Ecto neural progenitor cell (in vitro differentiated cells): ENCODE data around the gene SMYD3.
"Not testable (repeated sequence)": the region's sequence is repeated elsewhere in the genome, so short reads cannot be mapped to it uniquely, and the experiment has no call there.

Experiments
- DNase-seq: peaks from one replicate; pipeline ENCODE4 v3.0.0-alpha.2; 2018; ENCODE audit warnings: low spot score

SMYD3 gene

GRCh38 chr1:246416261-246416660, 90.8 kb downstream of the SMYD3 start:
- no peak for DNase-seq

DNA sequence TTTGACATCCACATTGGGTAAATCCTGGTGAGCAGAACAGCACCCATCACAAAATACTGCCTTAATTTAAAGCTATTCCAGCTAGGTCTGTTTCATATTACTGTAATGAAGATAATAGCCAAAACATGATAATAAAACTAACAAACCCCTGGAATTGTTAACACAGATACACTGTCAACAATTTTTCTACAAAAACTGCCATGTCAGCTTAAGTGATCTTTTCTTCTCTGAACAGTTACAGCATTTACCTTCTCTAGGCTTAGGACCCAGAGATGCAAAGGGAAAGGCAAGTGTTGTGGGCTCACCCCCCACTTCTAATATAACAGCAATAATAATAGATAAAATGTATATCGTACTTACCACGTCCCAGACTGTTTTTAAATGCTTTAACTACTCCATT, 92.1 kb downstream of the SMYD3 start:
- DNase-seq: no peak

GRCh38 chr1:246413430-246413829, 93.6 kb downstream of the SMYD3 start:
- DNase-seq: no peak

DNA sequence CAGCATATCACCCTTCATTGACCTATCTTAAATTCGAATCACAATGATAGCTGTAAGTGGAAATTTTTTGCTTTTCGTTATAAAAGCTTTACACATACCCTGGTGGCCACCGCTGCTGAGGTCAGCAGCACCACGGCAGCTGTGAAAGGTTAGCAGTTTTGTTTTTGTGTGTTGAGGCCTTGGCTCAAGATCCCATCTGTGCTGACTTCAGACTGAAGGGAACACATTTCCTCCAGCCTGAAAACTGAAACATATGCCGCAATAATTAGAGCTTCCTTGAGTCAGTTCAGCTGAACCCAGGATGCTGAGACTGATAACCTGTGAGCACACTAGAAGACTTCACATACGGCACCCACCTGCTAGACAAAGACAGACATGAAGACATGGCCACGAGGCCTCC, 103.0 kb downstream of the SMYD3 start:
- no peak for DNase-seq

- DNase-seq: no peak
Measured at GRCh38 chr1:246398126-246398813, 108.8 kb downstream of the SMYD3 start.

- no peak for DNase-seq
Measured at GRCh38 chr1:246397046-246397445, 110.0 kb downstream of the SMYD3 start.

DNA sequence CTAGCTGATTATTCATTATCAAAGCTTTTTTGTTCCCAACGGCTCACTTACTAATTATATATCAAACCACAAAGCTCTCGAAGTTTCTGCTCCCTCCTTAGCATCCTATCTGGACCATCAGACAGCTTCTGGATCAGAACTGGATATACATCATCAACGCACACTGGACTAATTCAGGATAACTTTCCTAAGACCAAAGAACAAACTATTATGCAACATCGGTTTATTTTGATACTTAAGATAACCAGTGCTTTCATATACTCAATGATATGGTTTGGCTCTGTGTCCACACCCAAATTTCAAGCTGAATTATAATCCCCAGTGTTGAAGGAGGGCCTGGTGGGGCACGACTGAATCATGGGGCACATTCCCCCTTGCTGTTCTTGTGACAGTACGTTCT, 110.8 kb downstream of the SMYD3 start:
- DNase-seq: no peak

- no peak for DNase-seq
Measured at GRCh38 chr1:246394121-246394520, 113.0 kb downstream of the SMYD3 start.

DNA sequence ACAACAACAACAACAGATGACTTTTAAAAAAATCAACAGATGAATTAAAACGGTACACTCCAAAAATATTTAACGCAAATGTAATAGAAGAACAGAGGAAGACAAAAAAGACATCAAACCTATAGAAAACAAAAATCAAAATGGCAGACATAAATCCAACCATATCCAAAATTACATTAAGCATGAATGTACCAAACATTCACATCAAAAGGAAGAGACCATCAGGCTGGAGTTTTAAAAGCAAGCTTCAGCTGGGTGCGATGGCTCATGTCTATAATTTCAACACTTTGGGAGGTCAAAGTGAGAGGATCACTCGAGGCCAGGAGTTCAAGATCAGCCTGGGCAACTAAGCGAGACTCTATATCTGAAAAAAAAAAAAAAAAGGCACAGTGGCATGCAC, 116.2 kb downstream of the SMYD3 start:
- DNase-seq: no peak

DNA sequence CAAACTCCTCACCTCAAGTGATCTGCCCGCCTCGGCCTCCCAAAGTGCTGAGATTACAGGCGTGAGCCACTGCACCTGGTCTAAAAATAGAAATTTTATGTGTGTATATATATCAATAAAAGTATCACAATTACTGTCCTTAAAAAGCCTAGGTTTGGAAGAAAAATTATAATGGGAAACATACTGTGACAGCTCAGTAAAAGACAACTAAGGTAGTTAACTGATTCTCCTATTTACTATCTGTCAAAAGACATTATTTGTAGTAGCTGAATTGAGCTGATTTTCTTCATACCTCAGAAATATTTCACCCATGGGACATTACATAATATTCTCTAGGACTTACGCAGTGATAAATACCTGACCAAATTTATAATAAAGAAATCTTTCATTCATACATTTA, 122.5 kb downstream of the SMYD3 start:
- DNase-seq: no peak

- no peak for DNase-seq
Measured at GRCh38 chr1:246383791-246384190, 123.3 kb downstream of the SMYD3 start.

GRCh38 chr1:246383239-246383589, 123.9 kb downstream of the SMYD3 start:
- no peak for DNase-seq

DNA sequence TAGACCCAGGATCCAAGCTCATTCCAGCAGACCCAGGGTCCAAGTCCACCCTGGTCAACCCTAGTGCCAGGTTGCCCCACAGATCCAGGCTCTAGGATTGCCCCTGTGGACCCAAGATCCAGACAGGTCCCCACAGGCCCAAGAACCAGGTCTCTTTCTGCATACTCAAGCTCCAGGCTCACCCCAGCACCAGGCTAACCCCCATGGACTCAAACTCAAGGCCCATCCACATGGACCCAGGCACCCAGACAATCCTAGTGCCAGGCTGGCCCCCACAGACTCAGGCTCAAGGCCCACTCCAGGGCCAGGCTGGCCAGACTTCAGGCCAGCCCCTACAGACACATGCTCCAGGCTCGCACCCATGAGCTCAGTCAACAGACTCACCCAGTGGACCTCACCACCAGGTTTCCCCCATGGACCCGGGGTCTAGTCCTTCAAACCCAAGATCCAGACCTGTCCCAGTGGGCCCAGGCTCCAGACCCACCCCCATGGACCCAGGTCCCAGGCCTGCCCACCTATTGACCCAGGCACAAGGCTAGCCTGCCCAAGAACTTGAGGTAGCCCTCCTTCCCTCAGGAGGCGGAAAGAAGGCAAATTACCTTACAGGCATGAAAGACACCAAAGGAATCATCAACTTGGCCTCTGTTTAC, 124.4 kb downstream of the SMYD3 start:
- DNase-seq: no peak

DNA sequence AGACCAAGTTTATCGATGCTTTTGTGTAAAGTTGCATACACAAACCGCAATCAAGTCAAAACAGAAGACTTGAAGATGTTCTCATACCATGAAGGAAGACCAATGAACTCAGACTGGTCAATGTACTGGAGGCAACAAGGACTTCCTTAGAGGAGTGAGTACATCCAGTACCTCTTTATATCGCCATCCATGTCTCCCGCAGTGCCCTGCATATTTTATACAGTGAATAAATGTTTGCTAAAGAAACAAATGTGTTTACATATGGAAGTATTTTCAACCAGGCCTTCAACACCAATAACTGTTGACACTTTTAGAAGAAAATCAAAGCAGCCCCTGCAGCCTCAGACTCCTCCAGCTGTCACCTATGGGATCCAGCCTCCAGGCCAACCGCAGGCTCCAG, 125.6 kb downstream of the SMYD3 start:
- no peak for DNase-seq

DNA sequence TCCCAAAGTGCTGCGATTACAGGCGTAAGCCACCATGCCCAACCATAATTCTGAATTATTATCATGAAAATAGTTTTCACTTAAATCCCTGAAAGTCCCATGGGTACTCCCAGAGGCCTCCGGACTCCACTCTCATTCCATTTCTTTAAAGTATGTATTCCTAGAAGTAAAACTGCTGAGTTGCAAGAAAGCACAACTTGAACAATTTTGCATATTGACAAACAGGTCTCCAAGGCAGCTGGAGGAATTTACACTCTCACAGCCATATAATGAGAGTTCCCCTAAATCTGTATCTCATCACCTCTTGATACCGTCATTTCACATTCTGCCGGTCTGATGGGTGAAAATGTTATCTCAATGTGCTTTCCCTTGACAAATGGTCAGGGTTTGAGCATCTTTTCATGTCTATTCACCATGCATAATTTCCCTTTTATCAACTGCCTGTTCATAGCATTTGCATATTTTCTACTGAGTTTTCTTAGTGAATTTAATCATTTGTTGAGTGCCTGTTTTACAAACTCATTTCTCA, 129.4 kb downstream of the SMYD3 start:
- DNase-seq: no peak

GRCh38 chr1:246373828-246374569, 133.1 kb downstream of the SMYD3 start:
- DNase-seq: no peak

- DNase-seq: no peak
Measured at GRCh38 chr1:246372559-246372958, 134.5 kb downstream of the SMYD3 start.

DNA sequence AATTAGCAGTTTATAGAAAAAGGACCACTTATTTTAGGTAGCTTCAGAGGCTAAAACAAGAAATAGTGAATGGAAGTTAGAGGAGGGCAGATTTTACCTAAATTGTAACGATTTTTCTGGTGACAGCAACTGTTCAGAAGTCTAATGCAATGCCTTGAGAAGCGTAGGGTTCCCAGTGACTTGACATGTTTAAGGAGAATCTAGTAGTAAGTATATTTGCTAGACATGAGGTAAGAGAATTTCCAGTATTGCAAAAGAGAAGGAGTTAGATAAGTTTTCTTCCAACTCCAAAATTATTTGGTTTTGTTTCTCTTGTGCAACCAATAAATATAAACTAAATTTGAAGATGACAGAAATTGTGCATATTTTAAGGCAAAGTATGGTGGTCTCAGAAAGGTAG, 140.0 kb downstream of the SMYD3 start:
- DNase-seq: no peak

DNA sequence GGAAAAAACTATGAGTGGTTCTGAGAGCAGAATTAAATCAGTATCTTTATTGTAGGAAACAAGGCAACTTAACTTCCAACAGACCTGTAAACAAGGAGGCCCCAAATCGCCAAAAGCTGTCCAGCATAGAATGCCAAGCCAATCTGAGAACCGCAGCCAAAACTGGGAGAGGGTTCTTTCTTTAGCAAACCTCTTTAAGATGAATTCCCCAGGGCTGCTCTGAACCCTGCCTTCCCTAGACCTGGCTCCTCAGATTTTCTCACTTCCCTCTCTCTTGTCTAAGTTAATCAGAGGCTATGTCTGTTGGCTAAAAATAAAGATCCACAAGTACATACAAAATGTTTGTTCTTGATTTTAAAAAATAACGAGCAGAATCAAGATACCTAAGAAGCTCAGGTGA, 141.4 kb downstream of the SMYD3 start:
- no peak for DNase-seq

DNA sequence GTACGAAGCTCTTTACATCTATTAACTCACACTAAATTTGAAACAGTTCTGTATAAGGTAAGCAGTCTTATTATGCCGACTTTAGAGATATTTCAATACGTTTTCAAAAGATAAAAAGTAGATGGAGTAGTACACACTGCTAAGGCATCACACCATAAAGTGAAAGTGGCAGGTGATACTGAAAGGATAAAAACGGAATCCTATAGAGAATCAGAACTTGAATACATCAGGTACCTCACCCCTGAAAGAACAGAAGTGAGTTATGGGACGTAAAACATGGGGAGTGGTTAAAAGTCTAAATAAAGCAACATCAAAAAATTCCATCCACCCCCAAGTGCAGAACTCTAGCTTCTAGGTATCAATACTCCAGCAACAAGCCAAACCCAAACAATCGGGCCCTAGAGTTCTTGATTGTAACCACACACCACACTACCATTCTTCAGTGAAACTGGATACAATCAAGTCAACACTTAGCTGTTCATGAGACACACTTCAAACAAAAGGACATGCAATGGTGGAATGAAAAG, 142.6 kb downstream of the SMYD3 start:
- no peak for DNase-seq

DNA sequence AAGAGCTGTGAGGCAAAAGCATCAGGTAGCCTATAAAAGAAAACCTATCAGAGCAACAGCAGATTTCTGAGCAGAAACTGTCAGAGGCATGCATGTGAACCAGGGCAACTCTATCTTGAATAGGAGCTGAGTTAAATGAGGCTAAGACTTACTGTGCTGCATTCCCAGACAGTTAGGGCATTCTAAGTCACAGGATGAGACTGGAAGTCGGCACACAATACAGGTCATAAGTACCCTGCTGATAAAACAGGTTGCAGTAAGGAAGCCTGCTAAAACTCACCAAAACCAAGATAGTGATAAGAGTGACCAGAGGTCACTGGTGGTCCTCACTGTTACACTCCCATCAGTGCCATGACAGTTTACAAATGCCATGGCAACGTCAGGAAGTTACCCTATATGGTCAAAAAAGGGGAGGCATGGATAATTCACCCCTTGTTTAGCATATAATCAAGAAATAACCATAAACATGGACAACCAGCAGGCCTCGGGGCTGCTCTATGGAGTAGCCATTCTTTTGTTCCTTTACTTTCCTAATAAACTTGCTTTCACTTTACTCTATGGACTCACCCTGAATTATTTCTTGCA, 150.0 kb downstream of the SMYD3 start:
- not testable (repeated sequence) for DNase-seq

DNA sequence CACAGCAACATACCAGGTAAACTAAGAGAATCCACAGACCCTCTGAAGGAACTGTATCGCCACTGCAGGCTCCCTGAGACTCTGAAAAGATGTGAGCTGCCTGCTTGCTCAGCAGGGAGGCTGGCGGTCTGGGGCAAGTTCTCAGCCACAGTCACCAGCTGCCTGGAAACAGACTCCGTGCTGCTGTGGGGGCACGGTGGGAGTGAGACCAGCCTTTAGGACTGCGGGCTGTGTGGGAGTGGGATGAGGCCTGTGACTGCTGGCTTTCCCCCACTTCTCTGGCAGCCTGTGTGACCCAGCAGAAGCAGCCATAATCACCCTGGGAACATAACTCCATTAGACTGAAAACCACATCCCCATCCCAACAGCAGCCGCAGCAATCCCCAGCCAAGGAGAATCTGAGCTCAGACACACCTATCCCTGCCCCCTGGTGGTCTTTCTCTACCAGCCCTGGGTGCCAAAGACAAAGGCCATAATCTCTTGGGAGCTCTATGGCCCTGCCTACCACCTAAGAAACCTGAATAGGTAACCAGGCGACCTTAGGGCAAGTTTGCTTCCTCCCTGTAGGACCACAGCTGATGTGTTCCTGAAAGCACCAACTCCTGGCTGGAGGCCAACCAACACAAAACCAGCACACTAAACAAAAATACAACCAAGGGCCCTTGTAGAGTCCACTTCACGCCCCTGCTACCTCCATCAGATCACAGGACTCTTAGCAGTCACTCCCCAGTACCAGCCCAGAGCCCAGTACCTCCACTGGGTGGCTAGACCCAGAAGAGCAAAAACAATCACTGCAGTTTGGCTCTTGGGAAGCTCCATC, 151.5 kb downstream of the SMYD3 start:
- no peak for DNase-seq
